ENCODE measurements around the gene RGS3.
"Not testable (repeated sequence)": the region's sequence is repeated elsewhere in the genome, so short reads cannot be mapped to it uniquely, and the experiment has no call there.

The RGS3 gene

DNA sequence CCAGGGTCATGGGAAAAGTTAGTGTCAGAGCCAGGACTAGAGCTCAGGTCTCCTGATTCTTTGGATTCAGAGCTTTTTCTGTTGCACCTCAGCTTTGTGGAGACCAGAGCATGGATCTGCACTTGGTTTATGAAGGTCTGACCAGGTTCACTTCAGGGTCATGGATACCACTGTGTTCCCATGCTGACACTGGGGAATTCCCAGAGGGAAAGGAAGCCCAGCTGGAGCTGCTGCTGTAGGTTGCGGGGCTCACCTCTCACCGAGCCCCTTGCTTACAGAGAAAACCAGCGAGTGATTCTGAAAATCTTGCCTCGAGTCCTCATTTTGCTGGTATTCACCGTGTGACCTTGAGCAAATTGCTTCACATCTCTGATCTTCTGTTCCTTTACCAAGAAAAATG is 83.0 kb downstream of the RGS3 start:
- Histone ChIP-seq H3K4me3 (ENCODE audit: low read length) (no peak overlapping the region), H3K9me3 (ENCODE audit: low read length) (no peaks in the 10 kb centered on the region), H3K4me1 (ENCODE audit: insufficient read depth, low read length) (peaks cover 25% of the 10 kb centered on the region), H3K27me3 (ENCODE audit: insufficient read depth, low read length) (no peaks in the 10 kb centered on the region), H2AFZ (ENCODE audit: low read depth, low read length) (no peak overlapping the region), H3K36me3 (ENCODE audit: insufficient read depth, low read length) (no peaks in the 10 kb centered on the region)

DNA sequence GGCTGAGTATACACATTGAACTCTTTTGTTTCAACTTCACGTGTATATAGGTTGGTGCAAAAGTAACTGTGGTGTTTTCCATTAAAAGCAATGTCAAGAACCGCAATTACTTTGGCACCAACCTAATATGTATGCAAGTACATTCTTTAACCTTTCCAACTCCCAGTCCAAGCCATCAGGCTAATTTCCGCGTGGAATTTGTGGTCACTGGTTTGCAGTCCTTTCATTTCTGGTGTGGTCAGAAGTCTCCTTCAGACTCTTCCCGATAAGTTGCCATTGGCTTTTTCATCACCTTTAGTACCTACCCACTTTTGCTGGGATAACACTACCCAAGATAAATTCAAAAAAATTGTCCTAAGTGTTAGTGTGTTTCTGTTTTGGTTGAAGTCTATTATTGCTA is 84.0 kb downstream of the RGS3 start:
- H3K27me3 ChIP-seq (ENCODE audit: insufficient read depth, low read length): no peaks in the 10 kb centered on the region
- H2AFZ ChIP-seq (ENCODE audit: low read depth, low read length): no peak overlapping the region
- peaks cover 25% of the 10 kb centered on the region for H3K4me1 ChIP-seq (ENCODE audit: insufficient read depth, low read length)
- H3K36me3 ChIP-seq (ENCODE audit: insufficient read depth, low read length): no peaks in the 10 kb centered on the region
- H3K9me3 ChIP-seq (ENCODE audit: low read length): no peaks in the 10 kb centered on the region
- H3K4me3 ChIP-seq (ENCODE audit: low read length): no peak overlapping the region

DNA sequence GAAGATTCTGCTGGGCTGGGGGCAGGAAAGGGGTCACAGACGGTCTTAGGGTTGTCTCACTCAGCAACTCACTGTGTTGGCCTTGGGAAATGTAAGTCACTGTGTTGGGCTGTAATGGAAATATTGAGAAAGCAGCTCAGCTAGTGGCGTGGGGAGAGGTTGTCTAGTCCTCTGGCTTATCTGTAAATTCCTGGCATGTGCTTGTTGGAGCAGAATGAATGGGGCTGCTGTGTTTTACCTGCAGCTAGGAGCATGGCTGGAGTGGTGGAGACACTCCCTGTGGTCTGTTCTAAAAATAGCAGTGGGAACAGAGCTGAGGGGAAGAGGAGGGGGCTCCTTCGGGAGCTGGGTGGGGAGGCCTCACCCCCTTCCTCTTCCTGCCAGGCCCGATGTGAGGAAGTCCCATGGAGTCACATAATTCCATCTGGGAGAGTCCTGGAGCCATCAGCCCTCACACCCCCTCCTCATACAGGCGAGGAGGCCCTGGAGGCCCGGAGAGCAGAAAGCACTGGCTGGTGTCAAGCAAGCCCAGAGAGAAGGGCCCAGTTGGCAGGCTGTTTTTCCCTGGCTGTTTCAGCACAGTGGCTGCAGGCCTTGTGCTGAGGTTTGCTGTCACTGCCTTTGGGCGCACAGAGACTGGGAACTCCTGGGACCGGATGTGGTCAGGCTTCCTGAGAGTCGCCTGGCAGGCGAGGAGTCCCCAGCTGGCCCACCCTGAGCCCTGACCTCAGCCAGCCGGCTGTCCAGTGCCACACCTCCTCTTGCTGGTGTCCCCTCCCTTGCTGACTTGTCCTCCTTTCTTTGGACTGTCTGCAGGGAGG is 84.9 kb downstream of the RGS3 start:
- no peaks in the 10 kb centered on the region for H3K27me3 ChIP-seq (ENCODE audit: insufficient read depth, low read length)
- no peak overlapping the region for H3K4me3 ChIP-seq (ENCODE audit: low read length)
- H3K9me3 ChIP-seq (ENCODE audit: low read length): no peaks in the 10 kb centered on the region
- no peaks in the 10 kb centered on the region for H3K36me3 ChIP-seq (ENCODE audit: insufficient read depth, low read length)
- H3K4me1 ChIP-seq (ENCODE audit: insufficient read depth, low read length): peaks cover 21% of the 10 kb centered on the region
- H2AFZ ChIP-seq (ENCODE audit: low read depth, low read length): no peak overlapping the region

DNA sequence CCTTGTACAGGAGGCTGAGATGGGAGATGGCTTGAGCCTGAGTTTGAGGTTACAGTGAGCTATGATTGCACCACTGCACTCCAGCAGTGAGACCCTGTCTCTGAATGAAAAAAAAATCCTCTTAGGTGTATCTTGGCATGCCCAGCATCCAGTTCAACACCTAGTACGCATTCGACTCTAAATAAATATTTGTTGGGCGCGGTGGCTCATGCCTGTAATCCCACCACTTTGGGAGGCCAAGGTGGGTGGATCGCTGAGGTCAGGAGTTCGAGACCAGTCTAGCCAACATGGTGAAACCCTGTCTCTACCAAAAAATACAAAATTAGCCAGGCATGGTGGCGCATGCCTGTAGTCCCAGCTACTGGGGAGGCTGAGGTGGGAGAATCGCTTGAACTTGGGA is 86.4 kb downstream of the RGS3 start:
- not testable (repeated sequence) for H3K9me3 ChIP-seq (ENCODE audit: low read length); H3K27me3 ChIP-seq (ENCODE audit: insufficient read depth, low read length); H3K36me3 ChIP-seq (ENCODE audit: insufficient read depth, low read length); H3K4me1 ChIP-seq (ENCODE audit: insufficient read depth, low read length); H2AFZ ChIP-seq (ENCODE audit: low read depth, low read length); H3K4me3 ChIP-seq (ENCODE audit: low read length)

DNA sequence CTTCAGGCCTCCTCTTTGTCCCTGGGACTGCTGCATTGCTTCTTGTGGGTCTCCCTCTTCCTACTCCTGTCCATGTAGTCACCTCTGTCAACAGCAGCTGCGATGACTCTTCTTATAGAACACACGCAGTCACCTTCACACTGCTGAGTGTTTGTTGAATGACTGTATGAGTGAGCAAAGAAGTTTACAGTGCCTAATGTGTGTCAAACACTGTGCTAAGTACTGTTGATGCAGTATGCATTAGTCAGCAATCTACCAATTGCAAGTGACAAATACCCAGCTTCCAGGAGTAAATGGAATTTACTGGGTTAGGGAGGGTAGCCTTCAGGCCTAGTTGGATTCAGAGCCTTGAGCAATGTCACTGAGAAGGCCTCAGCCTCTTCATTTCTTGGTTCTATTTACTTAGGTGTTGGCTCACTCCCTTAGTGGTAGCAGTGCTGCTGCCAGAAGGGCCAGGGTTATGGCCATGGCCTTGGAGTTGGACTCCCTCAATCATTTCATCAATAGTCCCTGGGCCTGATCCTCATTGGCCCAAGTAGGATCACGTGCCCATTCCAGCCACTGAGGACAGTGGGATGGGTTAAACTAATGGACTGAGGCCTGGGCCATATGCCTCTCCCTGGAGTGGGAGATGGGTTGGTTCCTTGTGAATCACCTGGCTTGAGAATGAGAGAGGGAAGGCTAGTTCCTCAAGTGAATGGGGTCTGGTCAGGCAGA is 93.5 kb downstream of the RGS3 start:
- Histone ChIP-seq H2AFZ (ENCODE audit: low read depth, low read length) (no peak overlapping the region), H3K4me3 (ENCODE audit: low read length) (no peak overlapping the region), H3K36me3 (ENCODE audit: insufficient read depth, low read length) (no peaks in the 10 kb centered on the region), H3K9me3 (ENCODE audit: low read length) (no peaks in the 10 kb centered on the region), H3K27me3 (ENCODE audit: insufficient read depth, low read length) (no peaks in the 10 kb centered on the region), H3K4me1 (ENCODE audit: insufficient read depth, low read length) (peaks cover 6% of the 10 kb centered on the region)

DNA sequence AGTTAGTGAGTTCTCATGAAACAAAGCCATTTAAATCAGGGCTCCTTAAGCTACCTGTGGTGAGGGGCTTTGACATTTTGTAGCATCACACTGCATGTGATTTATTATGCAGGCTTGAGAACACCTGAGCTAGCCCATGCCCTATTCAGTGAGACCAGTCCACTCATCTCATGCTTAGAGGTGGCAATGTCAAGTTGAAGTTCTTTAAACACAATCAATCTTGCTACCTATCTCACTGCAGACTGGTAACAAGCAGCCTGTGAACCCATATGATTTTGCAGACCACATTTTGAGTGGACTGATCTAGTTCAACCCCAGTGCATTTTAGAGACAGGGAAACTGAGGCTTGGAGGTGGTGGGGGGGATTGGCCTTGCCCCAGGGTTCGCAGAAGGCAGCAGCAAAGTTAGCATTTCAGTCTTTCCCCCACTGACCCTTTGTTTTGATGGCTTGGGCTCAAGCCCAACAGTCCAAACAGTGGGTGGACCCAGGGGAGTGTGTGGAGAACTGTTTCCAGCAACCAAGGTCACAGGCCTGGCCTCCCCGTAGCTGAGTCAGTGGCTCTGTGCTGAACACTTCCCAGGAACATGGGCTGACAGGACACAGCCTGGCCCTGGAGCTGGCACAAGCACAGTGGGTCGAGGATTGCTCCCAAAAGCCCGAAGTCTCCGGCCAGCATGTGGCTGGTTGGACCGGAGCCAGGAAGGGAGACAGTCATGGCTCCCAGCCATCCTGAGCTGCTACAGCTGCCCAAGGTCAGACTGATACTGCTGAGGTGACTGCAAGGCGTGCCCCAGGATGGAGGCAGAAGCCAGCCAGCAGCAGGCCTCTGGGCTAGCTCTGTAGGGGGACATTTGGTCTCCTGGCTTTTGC is 95.3 kb downstream of the RGS3 start:
- Histone ChIP-seq H3K4me1 (ENCODE audit: insufficient read depth, low read length) (peaks cover 6% of the 10 kb centered on the region), H3K9me3 (ENCODE audit: low read length) (no peaks in the 10 kb centered on the region), H3K36me3 (ENCODE audit: insufficient read depth, low read length) (no peaks in the 10 kb centered on the region), H3K4me3 (ENCODE audit: low read length) (no peak overlapping the region), H3K27me3 (ENCODE audit: insufficient read depth, low read length) (no peaks in the 10 kb centered on the region), H2AFZ (ENCODE audit: low read depth, low read length) (no peak overlapping the region)

DNA sequence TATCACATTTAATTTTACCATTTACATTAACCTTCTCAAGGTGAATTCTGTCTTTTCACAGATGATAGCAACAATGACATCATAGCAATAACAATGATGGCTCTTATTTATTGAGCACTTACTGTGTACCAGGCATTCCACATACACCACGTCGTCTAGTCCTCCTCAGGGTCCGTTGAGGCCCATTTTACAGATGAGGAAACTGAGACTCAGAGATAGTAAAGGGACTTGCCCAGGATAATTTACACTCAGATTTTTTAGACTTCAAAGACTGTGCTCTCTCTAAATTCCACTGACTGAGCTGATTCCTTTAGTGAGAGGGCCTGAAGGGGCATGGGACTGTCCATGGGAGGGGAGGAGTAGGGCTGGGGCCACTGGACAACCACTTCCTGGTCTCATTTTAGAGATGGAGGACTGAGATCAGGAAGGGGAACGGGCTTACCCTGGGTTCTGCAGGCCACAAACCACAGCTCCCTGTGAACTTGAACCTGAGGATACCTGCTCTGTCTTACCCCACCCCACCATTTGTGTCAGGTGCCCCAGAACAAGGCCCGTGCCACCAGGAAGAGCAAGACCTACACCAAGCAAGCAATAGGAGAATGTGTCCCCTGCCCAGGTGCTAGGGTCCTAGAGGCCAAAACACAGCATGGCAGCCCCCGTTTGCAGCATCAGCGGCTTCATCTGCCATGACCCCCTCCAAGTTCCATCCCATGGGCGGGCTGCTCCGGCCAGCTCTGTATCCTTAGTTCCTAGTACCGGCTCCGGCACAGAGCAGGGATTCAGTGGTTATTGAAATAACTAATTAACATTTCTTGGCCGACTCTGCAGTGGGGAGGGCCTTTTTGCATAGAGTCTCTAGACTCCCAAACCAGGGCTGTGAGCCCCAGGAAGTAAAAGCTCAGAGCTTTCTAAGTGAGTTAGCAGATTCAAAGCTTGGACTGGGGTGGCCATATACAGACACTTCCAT is 96.6 kb downstream of the RGS3 start:
- H3K36me3 ChIP-seq (ENCODE audit: insufficient read depth, low read length): no peaks in the 10 kb centered on the region
- peaks cover 14% of the 10 kb centered on the region for H3K4me1 ChIP-seq (ENCODE audit: insufficient read depth, low read length)
- no peak overlapping the region for H2AFZ ChIP-seq (ENCODE audit: low read depth, low read length)
- H3K9me3 ChIP-seq (ENCODE audit: low read length): no peaks in the 10 kb centered on the region
- no peak overlapping the region for H3K4me3 ChIP-seq (ENCODE audit: low read length)
- no peaks in the 10 kb centered on the region for H3K27me3 ChIP-seq (ENCODE audit: insufficient read depth, low read length)

DNA sequence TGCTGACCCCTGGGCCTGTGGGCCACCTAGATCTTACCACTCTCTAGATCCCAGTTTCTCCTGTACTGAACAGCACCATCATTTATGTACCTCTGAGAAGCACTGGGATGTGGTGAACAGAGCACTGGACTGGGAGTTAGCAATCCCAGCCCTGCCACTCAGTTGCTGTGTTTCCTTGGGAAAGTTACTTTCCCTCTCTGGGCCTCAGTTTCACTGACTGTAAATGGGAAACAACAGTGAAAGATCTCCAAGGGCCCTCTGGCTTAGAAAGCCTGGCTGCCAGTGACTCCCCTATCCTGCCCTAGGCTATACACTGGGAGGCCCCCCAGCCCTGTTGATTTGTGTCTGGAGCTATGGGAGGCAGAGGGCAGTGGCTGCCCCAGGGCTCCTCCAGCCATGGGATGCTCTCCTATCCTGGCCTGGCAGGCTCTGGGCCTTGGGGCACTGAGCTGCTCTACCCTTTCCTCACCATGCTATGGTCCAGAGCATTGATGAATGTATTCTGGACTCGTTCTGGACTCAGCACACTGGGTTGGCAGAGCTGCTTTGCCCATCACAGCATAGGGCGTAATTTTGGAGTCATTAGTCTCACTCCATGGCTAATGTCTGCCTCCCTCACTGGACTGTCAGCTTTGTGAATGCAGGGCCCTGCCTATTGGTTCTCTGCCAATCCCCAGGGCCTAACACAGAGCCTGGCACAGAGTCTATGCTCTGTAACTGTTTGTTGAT is 99.3 kb downstream of the RGS3 start:
- Histone ChIP-seq H3K4me1 (ENCODE audit: insufficient read depth, low read length) (peaks cover 17% of the 10 kb centered on the region), H3K9me3 (ENCODE audit: low read length) (no peaks in the 10 kb centered on the region), H3K4me3 (ENCODE audit: low read length) (no peak overlapping the region), H2AFZ (ENCODE audit: low read depth, low read length) (no peak overlapping the region), H3K27me3 (ENCODE audit: insufficient read depth, low read length) (no peaks in the 10 kb centered on the region), H3K36me3 (ENCODE audit: insufficient read depth, low read length) (no peaks in the 10 kb centered on the region)

DNA sequence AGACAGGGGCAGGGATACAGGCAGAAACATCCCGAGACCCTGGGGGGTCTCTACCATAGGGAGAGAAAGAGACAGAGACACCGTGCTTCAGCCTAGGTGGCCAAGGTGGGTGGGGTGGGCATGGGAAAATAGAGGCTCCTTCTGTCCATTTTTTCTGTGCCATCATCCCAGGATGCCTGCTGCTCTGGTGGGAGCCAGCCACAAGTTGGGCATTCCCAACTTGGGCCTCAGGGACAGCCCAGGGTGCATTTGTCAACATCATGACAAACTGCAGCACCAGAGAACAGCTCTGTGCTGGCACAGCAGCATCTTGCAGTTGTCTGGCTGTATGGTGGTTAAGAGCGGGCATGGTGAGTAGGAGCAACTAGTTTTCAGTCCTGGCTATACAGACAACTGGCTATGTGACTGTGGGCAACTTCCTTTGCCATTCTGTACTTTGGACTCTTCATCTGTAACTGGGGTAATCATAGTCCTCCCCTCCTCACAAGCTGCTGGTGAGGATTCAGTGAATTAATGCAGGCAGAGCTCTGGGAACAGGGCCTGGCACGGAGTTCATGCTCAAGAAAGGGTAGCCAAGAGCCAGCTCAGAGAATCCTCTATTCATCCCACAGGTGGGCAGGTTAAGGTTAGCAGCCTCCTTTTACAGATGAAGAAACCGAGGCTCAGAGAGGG is 100.4 kb downstream of the RGS3 start:
- no peak overlapping the region for H2AFZ ChIP-seq (ENCODE audit: low read depth, low read length)
- H3K36me3 ChIP-seq (ENCODE audit: insufficient read depth, low read length): no peaks in the 10 kb centered on the region
- no peak overlapping the region for H3K4me3 ChIP-seq (ENCODE audit: low read length)
- H3K27me3 ChIP-seq (ENCODE audit: insufficient read depth, low read length): no peaks in the 10 kb centered on the region
- peaks cover 17% of the 10 kb centered on the region for H3K4me1 ChIP-seq (ENCODE audit: insufficient read depth, low read length)
- H3K9me3 ChIP-seq (ENCODE audit: low read length): no peaks in the 10 kb centered on the region

DNA sequence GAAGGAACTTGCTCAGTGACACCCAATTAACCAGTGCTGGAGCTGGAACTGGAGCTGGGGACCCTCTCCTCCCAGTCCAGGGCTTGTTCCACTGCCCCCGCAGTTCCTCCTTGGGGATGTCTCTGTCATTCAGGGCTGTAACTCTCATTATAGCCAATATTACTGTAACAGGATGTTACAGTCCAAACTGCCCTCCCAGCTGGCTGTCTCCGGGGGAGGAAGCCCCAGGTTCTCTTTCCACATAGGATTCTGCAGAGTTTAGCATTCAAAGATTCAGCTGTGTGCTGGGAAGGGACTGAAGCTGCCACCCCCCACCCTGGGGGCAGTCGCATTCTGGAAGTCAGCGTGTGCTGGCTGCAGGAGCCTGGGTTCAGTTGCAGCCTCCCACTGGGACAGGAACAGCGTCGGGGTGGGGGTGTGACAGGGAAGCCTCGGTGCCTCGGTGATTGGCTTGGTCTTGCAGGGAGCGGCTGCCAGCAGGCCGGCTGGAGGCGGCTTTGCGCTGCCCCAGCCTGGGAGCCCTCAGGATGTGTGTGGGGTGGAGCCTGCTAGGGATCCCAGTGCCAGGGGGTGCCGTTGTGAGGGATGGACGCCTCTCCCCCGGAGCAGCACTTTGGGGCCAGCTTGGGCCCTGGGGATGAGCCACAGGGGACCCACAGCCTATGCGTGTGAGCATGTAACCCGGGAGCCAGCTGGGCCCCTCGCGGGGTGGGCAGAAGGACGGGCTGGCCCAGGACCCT is 101.1 kb downstream of the RGS3 start:
- Histone ChIP-seq H3K27me3 (ENCODE audit: insufficient read depth, low read length) (no peaks in the 10 kb centered on the region), H3K9me3 (ENCODE audit: low read length) (no peaks in the 10 kb centered on the region), H3K4me1 (ENCODE audit: insufficient read depth, low read length) (peaks cover 17% of the 10 kb centered on the region), H2AFZ (ENCODE audit: low read depth, low read length) (peak overlapping the region; percentile 41), H3K4me3 (ENCODE audit: low read length) (no peak overlapping the region), H3K36me3 (ENCODE audit: insufficient read depth, low read length) (no peaks in the 10 kb centered on the region)

Measured in neuron (in vitro differentiated cells).